SK-N-SH (cell line): ENCODE data around the gene GDE1. TPM values are rescaled to one million over a fixed set of nuclear protein-coding genes. Genes with fewer than 3 reads are reported as not detected.

Source experiments
- CTCF ChIA-PET: fragments of 300-600, 350-600 bp; formaldehyde crosslinking; extraction: SDS; loops from one replicate; lab custom pipeline; 2021; lab: Yijun Ruan, JAX
- POLR2A ChIA-PET: fragments of 350-600 bp; sonication (Branson Sonifier 250); formaldehyde crosslinking; extraction: SDS; loops from one replicate; lab custom pipeline; 2020; ENCODE audit warnings: antibody characterized with exemption, inconsistent platforms; lab: Yijun Ruan, JAX
- DNase-seq: peaks from one replicate; pipeline ENCODE4 v3.0.0; 2012
- H2AFZ ChIP-seq: fragments of 200-600 bp; sonication (generic); 2 replicates; pipeline ENCODE4 v1.8.1; 2016; ENCODE audit warnings: antibody characterized with exemption, mild to moderate bottlenecking, low read depth
- H3F3A ChIP-seq: fragments of 200-600 bp; sonication (generic); replicated peaks from 2 replicates; pipeline ENCODE3; 2016; ENCODE audit warnings: antibody characterized with exemption, mild to moderate bottlenecking; ENCODE audit not compliant: insufficient read depth
- H3K27ac ChIP-seq, 2 experiments: fragments of 200-500 bp in 1 of 2; fragments of 200-600 bp in 1 of 2; sonication (Bioruptor generic) in 1 of 2; sonication (generic), shearing (Covaris generic) in 1 of 2; 2 replicates each; pipeline versions ENCODE4 v1.5.1 to v1.6.1; 2014 to 2016; ENCODE audit warnings: low read depth in 2 of 2, inconsistent platforms in 1 of 2, low read length in 1 of 2, mild to moderate bottlenecking in 1 of 2, mixed read lengths in 1 of 2
- H3K27me3 ChIP-seq: fragments of 200-600 bp; sonication (generic), shearing (Covaris generic); 2 replicates; pipeline ENCODE4 v1.6.1; 2016; ENCODE audit warnings: mixed run types; ENCODE audit not compliant: insufficient read depth
- H3K36me3 ChIP-seq, 2 experiments: fragments of 200-500 bp in 1 of 2; fragments of 200-600 bp in 1 of 2; sonication (Bioruptor generic) in 1 of 2; sonication (generic) in 1 of 2; replicated peaks in 1 of 2; 2 replicates each; pipeline versions ENCODE3 to v1.5.1; 2014 to 2016; ENCODE audit warnings: low read length in 1 of 2, mild to moderate bottlenecking in 1 of 2; ENCODE audit not compliant: insufficient read depth in 2 of 2, control insufficient read depth in 1 of 2
- H3K4me1 ChIP-seq, 2 experiments: fragments of 200-500 bp in 1 of 2; fragments of 200-600 bp in 1 of 2; sonication (Bioruptor generic) in 1 of 2; sonication (generic), shearing (Covaris generic) in 1 of 2; 2 replicates each; pipeline versions ENCODE4 v1.5.1 to v1.6.1; 2014 to 2016; ENCODE audit warnings: low read depth in 1 of 2, low read length in 1 of 2, mixed run types in 1 of 2; ENCODE audit not compliant: insufficient read depth in 2 of 2, control insufficient read depth in 1 of 2
- H3K4me2 ChIP-seq: fragments of 200-600 bp; sonication (generic), shearing (Covaris generic); 2 replicates; pipeline ENCODE4 v1.6.1; 2017; ENCODE audit warnings: mixed run types
- H3K4me3 ChIP-seq, 2 experiments: fragments of 200-500 bp in 1 of 2; fragments of 200-600 bp in 1 of 2; sonication (Bioruptor generic) in 1 of 2; sonication (generic), shearing (Covaris generic) in 1 of 2; 2 replicates each; pipeline versions ENCODE4 v1.5.1 to v1.8.1; 2014 to 2016; ENCODE audit warnings: low read depth in 2 of 2, inconsistent platforms in 1 of 2, low read length in 1 of 2, mild to moderate bottlenecking in 1 of 2, mixed read lengths in 1 of 2, moderate library complexity in 1 of 2
- H3K79me2 ChIP-seq: fragments of 200-600 bp; sonication (generic); 2 replicates; pipeline ENCODE4 v1.8.1; 2017; ENCODE audit warnings: mild to moderate bottlenecking; ENCODE audit not compliant: insufficient read depth
- H3K9ac ChIP-seq: fragments of 200-600 bp; sonication (generic); 2 replicates; pipeline ENCODE4 v1.6.1; 2017; ENCODE audit warnings: mixed run types
- H3K9me2 ChIP-seq: fragments of 200-600 bp; sonication (generic); 2 replicates; pipeline ENCODE4 v1.6.1; 2017; ENCODE audit warnings: mixed run types
- H3K9me3 ChIP-seq: fragments of 200-600 bp; sonication (generic); 2 replicates; pipeline ENCODE4 v1.6.1; 2017; ENCODE audit warnings: mixed run types, mild to moderate bottlenecking, moderate library complexity
- H4K20me1 ChIP-seq: fragments of 200-600 bp; sonication (generic); 2 replicates; pipeline ENCODE4 v1.6.1; 2017; ENCODE audit warnings: mild to moderate bottlenecking, mixed run types; ENCODE audit not compliant: insufficient read depth
- CHD2 ChIP-seq: fragments of 150-350 bp; IDR thresholded peaks from 2 replicates; pipeline ENCODE4 v1.6.1; 2018; ENCODE audit warnings: low read length; ENCODE audit not compliant: partially characterized antibody
- CTCF ChIP-seq: fragments of 200-600 bp; sonication (generic); IDR thresholded peaks from 2 replicates; pipeline ENCODE4 v1.6.1; 2017; ENCODE audit warnings: antibody characterized with exemption, mild to moderate bottlenecking, moderate library complexity
- EZH2phosphoT487 ChIP-seq: fragments of 200-600 bp; sonication (generic); IDR thresholded peaks from 2 replicates; pipeline ENCODE4 v1.6.1; 2017; ENCODE audit warnings: low read depth, mixed run types, mild to moderate bottlenecking, antibody characterized with exemption, moderate library complexity, borderline replicate concordance
- FOXJ3 ChIP-seq: sonication (generic); formaldehyde crosslinking; IDR thresholded peaks from 2 replicates; pipeline ENCODE4 v1.5.1; 2020; ENCODE audit warnings: mild to moderate bottlenecking, missing genetic modification reagents
- FOXM1 ChIP-seq: IDR thresholded peaks from 2 replicates; pipeline ENCODE4 v1.4.0; 2012; ENCODE audit warnings: low read depth, mild to moderate bottlenecking
- GABPA ChIP-seq: IDR thresholded peaks from 2 replicates; pipeline ENCODE4 v1.4.0; 2012; ENCODE audit warnings: low read depth, mild to moderate bottlenecking
- IRF3 ChIP-seq: fragments of 150-350 bp; IDR thresholded peaks from 2 replicates; pipeline ENCODE4 v1.6.1; 2016; ENCODE audit warnings: mild to moderate bottlenecking, low read depth, low read length
- MAX ChIP-seq: IDR thresholded peaks from 2 replicates; pipeline ENCODE4 v1.4.0; 2012; ENCODE audit warnings: low read depth
- MEF2A ChIP-seq: IDR thresholded peaks from 2 replicates; pipeline ENCODE4 v1.4.0; 2012; ENCODE audit warnings: low read depth, borderline replicate concordance
- NFIC ChIP-seq: IDR thresholded peaks from 2 replicates; pipeline ENCODE4 v1.4.0; 2012; ENCODE audit warnings: borderline replicate concordance
- POLR2AphosphoS5 ChIP-seq: IDR thresholded peaks from 2 replicates; pipeline ENCODE4 v1.6.1; 2012; ENCODE audit warnings: low read depth, low read length
- RAD21 ChIP-seq: IDR thresholded peaks from 2 replicates; pipeline ENCODE4 v1.6.1; 2012; ENCODE audit warnings: mild to moderate bottlenecking, low read length
- RCOR1 ChIP-seq: fragments of 150-350 bp; IDR thresholded peaks from 2 replicates; pipeline ENCODE4 v1.6.1; 2017; ENCODE audit warnings: antibody characterized with exemption, low read length
- RXRA ChIP-seq: IDR thresholded peaks from 2 replicates; pipeline ENCODE4 v1.4.0; 2012; ENCODE audit warnings: low read depth, mild to moderate bottlenecking, borderline replicate concordance
- SMC3 ChIP-seq: IDR thresholded peaks from 2 replicates; pipeline ENCODE4 v1.6.1; 2012; ENCODE audit warnings: low read depth, low read length, improper control_type of control experiment
- TCF12 ChIP-seq: IDR thresholded peaks from 2 replicates; pipeline ENCODE4 v1.4.0; 2012
- TEAD4 ChIP-seq: IDR thresholded peaks from 2 replicates; pipeline ENCODE4 v1.4.0; 2012; ENCODE audit warnings: mild to moderate bottlenecking, borderline replicate concordance; ENCODE audit not compliant: insufficient read depth
- USF1 ChIP-seq: IDR thresholded peaks from 2 replicates; pipeline ENCODE4 v1.4.0; 2012; ENCODE audit warnings: low read depth, borderline replicate concordance
- WGBS: methylation state at CpG from one replicate; pipeline ENCODE4 v1.1.6; 2017; ENCODE audit warnings: low lambda C conversion rate; 5-methylcytosine and 5-hydroxymethylcytosine counted together
- polyA plus RNA-seq, 3 experiments: library from polyadenylated mRNA; depleted of rRNA; stranded (reverse); fragments of >200 nt; gene quantifications; 2 replicates each; pipeline ENCODE4 v1.2.3, GENCODE V29; 2012
- TF ChIP-seq, protein P1 (sequence below): IDR thresholded peaks from 2 replicates; pipeline ENCODE4 v1.4.0; 2012; ENCODE audit warnings: low read depth, borderline replicate concordance
- TF ChIP-seq, protein P2 (sequence below): fragments of 150-350 bp; IDR thresholded peaks from 2 replicates; pipeline ENCODE4 v1.6.1; 2017; ENCODE audit warnings: antibody characterized with exemption, low read length, low read depth, borderline replicate concordance

The GDE1 gene
- polyA plus RNA-seq, 1 of the 3 experiments (the other 2 are of a cell fraction): 37.0 TPM

DNA sequence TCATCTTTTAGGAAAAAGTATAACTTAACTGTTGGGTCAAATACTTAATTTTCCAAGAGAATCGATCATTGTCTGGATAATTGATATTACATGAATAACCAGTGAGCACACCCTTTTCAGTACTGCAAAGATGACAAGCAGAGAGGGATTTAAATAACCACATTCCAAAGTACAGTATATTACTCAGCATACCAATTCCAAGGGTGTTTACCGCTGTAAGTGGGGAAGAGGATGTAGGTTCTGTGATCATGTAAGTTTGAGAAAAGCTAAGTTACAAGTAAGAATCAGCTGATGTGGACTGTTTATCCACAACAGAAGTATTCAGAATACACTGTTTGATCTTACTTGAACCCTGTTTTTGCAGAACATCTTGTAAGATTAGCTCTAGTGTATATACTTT, 6.1 kb downstream of the GDE1 start:
- Histone ChIP-seq H2AFZ (no peak overlapping the region), H3K4me2 (no peak overlapping the region), H3K9me3 (no peaks in the 10 kb centered on the region), H3K36me3 (peaks cover 36 to 54% of the 10 kb centered on the region in 2 experiments), H3K4me1 (peaks cover 0 to 8% of the 10 kb centered on the region in 2 experiments; a peak in 3 of 4 replicates), H3K27ac (no peak overlapping the region), H3K9ac (no peak overlapping the region), H3K27me3 (no peaks in the 10 kb centered on the region), H3K9me2 (no peaks in the 10 kb centered on the region), H3F3A (peaks cover 5% of the 10 kb centered on the region), H3K4me3 (no peak overlapping the region), H3K79me2 (peaks cover 37% of the 10 kb centered on the region), H4K20me1 (no peaks in the 10 kb centered on the region)
- CTCF ChIA-PET: interaction anchor here (0.9 to 5.4 kb wide), 5 partner anchors 13 to 151 kb away, joined by 3 to 26 read pairs (median 3); no protein-coding TSS in a partner anchor
- POLR2A ChIA-PET: no interaction called here
- DNase-seq: no peak
- TF ChIP-seq RXRA: no peak
- no peak for TF ChIP-seq POLR2AphosphoS5
- no peak for TF ChIP-seq FOXJ3 (CRISPR knock-in tag)
- 97% methylated on average over 2 of the region's 2 CpGs for WGBS

DNA sequence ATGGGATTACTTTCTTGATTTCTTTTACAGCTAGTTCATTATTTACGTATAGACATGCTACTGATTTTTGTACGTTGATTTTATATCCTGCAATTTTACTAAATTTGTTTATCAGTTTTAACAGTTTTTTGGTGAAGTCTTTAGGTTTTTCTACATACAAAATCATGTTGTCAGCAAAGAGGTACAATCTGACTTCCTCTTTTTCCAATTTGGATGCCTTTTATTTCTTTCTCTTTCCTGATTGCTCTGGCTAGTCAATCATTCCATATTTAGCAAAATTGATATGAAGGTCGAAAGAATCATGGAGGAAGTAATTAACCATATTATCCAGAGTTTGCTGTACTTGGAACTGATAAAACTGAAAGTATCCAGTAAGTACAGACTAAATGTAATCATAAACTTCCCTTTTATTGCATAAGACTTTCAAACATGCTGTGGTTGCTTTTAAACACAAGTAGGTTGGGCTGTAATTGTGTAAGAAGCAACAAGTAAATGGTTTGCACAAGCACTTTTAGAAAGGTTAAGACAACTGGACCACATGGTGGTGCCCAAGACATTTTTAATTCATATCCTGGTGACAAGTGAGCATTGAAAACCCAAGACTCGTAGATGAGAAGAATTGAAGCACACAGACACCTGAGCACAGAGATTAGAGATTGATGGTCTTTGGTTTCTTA, 8.4 kb downstream of the GDE1 start:
- peaks cover 0 to 2% of the 10 kb centered on the region in 2 experiments; a peak in 1 of 4 replicates for H3K4me1 ChIP-seq
- H3K27ac ChIP-seq: no peak overlapping the region
- ChIA-PET CTCF (interaction anchor here (1.0 to 5.4 kb wide), 3 partner anchors 10 to 42 kb away, joined by 3 to 26 read pairs (median 3); partner anchors contain the start of gene VPS35L), POLR2A (no interaction called here)
- H3K9me3 ChIP-seq: no peaks in the 10 kb centered on the region
- H3K36me3 ChIP-seq: peaks cover 51 to 69% of the 10 kb centered on the region in 2 experiments
- H2AFZ ChIP-seq: no peak overlapping the region
- H3K9me2 ChIP-seq: no peaks in the 10 kb centered on the region
- H3K9ac ChIP-seq: no peak overlapping the region
- H3K27me3 ChIP-seq: no peaks in the 10 kb centered on the region
- H3F3A ChIP-seq: peaks cover 5% of the 10 kb centered on the region
- no peak overlapping the region for H3K4me3 ChIP-seq
- over 99% methylated on average over 4 of the region's 4 CpGs for WGBS
- no peak overlapping the region for H3K4me2 ChIP-seq
- peaks cover 14% of the 10 kb centered on the region; the same call in 1 of the 2 replicates for H3K79me2 ChIP-seq
- DNase-seq: no peak
- no peaks in the 10 kb centered on the region for H4K20me1 ChIP-seq
- TF ChIP-seq EZH2phosphoT487 (no peak), SMC3 (no peak), GABPA (no peak), RXRA (no peak), NFIC (no peak), IRF3 (no peak), USF1 (no peak), MAX (no peak), FOXM1 (no peak), TCF12 (no peak), FOXJ3 (CRISPR knock-in tag) (no peak), RCOR1 (no peak), TEAD4 (no peak), RAD21 (no peak), CTCF (no peak), CHD2 (no peak), MEF2A (no peak)
- TF ChIP-seq, protein P1, sequence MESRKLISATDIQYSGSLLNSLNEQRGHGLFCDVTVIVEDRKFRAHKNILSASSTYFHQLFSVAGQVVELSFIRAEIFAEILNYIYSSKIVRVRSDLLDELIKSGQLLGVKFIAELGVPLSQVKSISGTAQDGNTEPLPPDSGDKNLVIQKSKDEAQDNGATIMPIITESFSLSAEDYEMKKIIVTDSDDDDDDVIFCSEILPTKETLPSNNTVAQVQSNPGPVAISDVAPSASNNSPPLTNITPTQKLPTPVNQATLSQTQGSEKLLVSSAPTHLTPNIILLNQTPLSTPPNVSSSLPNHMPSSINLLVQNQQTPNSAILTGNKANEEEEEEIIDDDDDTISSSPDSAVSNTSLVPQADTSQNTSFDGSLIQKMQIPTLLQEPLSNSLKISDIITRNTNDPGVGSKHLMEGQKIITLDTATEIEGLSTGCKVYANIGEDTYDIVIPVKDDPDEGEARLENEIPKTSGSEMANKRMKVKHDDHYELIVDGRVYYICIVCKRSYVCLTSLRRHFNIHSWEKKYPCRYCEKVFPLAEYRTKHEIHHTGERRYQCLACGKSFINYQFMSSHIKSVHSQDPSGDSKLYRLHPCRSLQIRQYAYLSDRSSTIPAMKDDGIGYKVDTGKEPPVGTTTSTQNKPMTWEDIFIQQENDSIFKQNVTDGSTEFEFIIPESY: no peak
- TF ChIP-seq, protein P2, sequence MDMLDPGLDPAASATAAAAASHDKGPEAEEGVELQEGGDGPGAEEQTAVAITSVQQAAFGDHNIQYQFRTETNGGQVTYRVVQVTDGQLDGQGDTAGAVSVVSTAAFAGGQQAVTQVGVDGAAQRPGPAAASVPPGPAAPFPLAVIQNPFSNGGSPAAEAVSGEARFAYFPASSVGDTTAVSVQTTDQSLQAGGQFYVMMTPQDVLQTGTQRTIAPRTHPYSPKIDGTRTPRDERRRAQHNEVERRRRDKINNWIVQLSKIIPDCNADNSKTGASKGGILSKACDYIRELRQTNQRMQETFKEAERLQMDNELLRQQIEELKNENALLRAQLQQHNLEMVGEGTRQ: no peak
